Astrocyte of the spinal cord (primary cell): ENCODE results near the gene MMP15.

Experiments used
- DNase-seq: peaks from one replicate; pipeline ENCODE4 v3.0.0; 2011; ENCODE audit warnings: low read depth, low spot score
- H3K4me3 ChIP-seq: 2 replicates; pipeline ENCODE4 v1.5.1; 2011; ENCODE audit warnings: low read depth, mild to moderate bottlenecking, low read length, moderate library complexity
- CTCF ChIP-seq: IDR thresholded peaks from 2 replicates; pipeline ENCODE4 v1.5.1; 2012; ENCODE audit warnings: low read depth, mild to moderate bottlenecking, low read length, inconsistent platforms
- in situ Hi-C: cut with HindIII; loops from 2 replicates; pipeline ENCODE4 v1.10.0; 2017; ENCODE audit warnings: low sequenced_read_pairs

Gene MMP15

GRCh38 chr16:58040945-58041627 is 15.5 kb downstream of the MMP15 start:
- no peak for TF ChIP-seq CTCF
- no peak overlapping the region for H3K4me3 ChIP-seq
- in situ Hi-C loops = no loop called here
- DNase-seq = no peak

GRCh38 chr16:58041628-58041955 is 16.0 kb downstream of the MMP15 start:
- H3K4me3 ChIP-seq = no peak overlapping the region
- no peak for TF ChIP-seq CTCF
- in situ Hi-C loops = no loop called here
- DNase-seq = no peak

- no peak overlapping the region for H3K4me3 ChIP-seq
- in situ Hi-C loops = no loop called here
- no peak for DNase-seq
- TF ChIP-seq CTCF = no peak
Observed at GRCh38 chr16:58042001-58042885, 16.7 kb downstream of the MMP15 start.

- H3K4me3 ChIP-seq = no peak overlapping the region
- DNase-seq = no peak
- in situ Hi-C loops = no loop called here
- no peak for TF ChIP-seq CTCF
Observed at GRCh38 chr16:58042886-58043515, 17.4 kb downstream of the MMP15 start.

- no peak overlapping the region for H3K4me3 ChIP-seq
- in situ Hi-C loops = no loop called here
- TF ChIP-seq CTCF = no peak
- no peak for DNase-seq
Observed at GRCh38 chr16:58043571-58044155, 18.1 kb downstream of the MMP15 start.

GRCh38 chr16:58044266-58045019 is 18.9 kb downstream of the MMP15 start:
- no peak overlapping the region for H3K4me3 ChIP-seq
- in situ Hi-C loops = no loop called here
- no peak for TF ChIP-seq CTCF
- no peak for DNase-seq
